Measurements from ENCODE around the gene CEP41. TPM values are rescaled to one million over a fixed set of nuclear protein-coding genes. Genes with fewer than 3 reads are reported as not detected.

The CEP41 gene
- total RNA-seq, 1 donor from 2014 or later, result 34.7 TPM

DNA sequence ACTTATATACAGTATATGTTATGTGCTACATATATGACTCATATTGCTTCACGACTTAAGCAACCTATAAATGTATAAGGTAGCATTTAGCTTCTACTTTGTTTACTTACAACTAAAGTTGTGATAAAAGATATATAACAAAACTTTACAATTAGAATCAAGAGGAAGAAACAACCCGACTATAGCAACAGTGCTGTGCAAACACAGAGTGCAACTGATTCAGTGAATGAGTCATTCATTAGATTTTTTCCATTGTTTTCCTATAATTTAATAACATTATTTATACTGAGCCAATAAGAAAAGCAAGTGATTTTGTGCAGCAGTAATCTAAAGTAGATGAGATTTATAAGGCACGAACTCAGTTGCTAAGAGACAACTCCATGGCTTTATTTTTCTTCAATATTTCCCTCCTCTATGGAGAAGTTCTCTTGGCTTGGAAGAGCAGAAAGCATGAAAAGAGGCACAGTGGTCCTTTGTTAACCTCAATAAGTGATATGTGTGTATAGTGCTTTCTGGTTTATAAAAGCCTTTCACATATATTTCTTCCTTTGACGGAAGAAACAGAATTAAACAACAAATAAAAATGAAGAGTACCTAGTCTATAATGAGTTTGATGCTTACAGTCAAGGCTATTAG, 19.8 kb downstream of the CEP41 start:
- TF ChIP-seq, protein P1, sequence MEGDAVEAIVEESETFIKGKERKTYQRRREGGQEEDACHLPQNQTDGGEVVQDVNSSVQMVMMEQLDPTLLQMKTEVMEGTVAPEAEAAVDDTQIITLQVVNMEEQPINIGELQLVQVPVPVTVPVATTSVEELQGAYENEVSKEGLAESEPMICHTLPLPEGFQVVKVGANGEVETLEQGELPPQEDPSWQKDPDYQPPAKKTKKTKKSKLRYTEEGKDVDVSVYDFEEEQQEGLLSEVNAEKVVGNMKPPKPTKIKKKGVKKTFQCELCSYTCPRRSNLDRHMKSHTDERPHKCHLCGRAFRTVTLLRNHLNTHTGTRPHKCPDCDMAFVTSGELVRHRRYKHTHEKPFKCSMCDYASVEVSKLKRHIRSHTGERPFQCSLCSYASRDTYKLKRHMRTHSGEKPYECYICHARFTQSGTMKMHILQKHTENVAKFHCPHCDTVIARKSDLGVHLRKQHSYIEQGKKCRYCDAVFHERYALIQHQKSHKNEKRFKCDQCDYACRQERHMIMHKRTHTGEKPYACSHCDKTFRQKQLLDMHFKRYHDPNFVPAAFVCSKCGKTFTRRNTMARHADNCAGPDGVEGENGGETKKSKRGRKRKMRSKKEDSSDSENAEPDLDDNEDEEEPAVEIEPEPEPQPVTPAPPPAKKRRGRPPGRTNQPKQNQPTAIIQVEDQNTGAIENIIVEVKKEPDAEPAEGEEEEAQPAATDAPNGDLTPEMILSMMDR (IDR thresholded peaks at IDR 0.05; ENCODE audit: partially characterized antibody, unreplicated experiment), result no peak
- Mint-ChIP-seq H3K4me3 (ENCODE audit: unreplicated experiment) (no peak overlapping the region), H3K36me3 (ENCODE audit: unreplicated experiment) (no peaks in the 10 kb centered on the region), H3K27me3 (ENCODE audit: unreplicated experiment) (no peaks in the 10 kb centered on the region), H3K4me1 (ENCODE audit: low read depth, unreplicated experiment) (peaks cover 14% of the 10 kb centered on the region), H3K27ac (ENCODE audit: unreplicated experiment) (no peak overlapping the region), H3K9me3 (ENCODE audit: unreplicated experiment) (no peaks in the 10 kb centered on the region)
- no peak for DNase-seq

DNA sequence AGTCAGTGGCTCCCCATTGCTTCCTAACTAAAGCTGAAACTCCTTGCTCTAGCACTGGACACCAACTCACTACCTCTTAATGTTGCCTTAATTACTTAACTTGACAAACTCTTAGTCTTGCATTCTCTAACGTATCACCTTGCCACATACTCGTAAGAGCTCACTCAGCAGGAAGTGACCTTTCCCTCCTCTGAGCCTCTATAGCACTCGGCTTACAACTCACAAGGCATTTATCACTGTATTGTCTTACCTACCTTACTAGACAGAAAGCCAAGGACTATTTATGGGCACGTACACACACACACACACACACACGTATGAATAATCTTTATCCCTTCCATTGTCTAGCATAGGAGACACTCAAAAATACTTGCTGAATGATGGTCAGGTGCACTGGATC, 21.2 kb downstream of the CEP41 start:
- H3K9me3 Mint-ChIP-seq (ENCODE audit: unreplicated experiment), result no peaks in the 10 kb centered on the region
- TF ChIP-seq, protein P1 (IDR thresholded peaks at IDR 0.05; ENCODE audit: partially characterized antibody, unreplicated experiment), result no peak
- H3K36me3 Mint-ChIP-seq (ENCODE audit: unreplicated experiment), result no peaks in the 10 kb centered on the region
- no peak overlapping the region for H3K27ac Mint-ChIP-seq (ENCODE audit: unreplicated experiment)
- H3K27me3 Mint-ChIP-seq (ENCODE audit: unreplicated experiment), result no peaks in the 10 kb centered on the region
- H3K4me1 Mint-ChIP-seq (ENCODE audit: low read depth, unreplicated experiment), result peaks cover 14% of the 10 kb centered on the region
- H3K4me3 Mint-ChIP-seq (ENCODE audit: unreplicated experiment), result no peak overlapping the region
- DNase-seq, result no peak

DNA sequence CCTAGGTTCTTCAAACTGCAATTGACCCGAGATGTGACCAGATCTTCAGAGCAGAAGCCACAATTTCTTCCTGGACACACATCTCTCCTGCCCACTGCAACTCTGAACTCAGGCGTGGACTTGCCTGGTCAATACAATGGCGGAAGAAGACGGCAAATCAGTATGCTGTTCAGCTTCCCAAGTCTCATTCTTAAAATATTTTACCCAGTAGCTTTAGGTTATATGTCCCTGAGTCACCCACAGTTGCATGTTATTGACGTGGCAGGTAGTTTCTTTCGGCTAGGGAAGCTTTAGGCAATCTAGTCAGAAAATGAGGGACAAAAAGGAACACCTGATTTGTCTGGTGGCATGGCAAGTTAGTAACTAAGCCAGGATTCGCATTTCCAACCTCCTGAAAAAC, 22.5 kb downstream of the CEP41 start:
- H3K27me3 Mint-ChIP-seq (ENCODE audit: unreplicated experiment), result no peaks in the 10 kb centered on the region
- no peak overlapping the region for H3K4me3 Mint-ChIP-seq (ENCODE audit: unreplicated experiment)
- peaks cover 10% of the 10 kb centered on the region for H3K4me1 Mint-ChIP-seq (ENCODE audit: low read depth, unreplicated experiment)
- no peaks in the 10 kb centered on the region for H3K36me3 Mint-ChIP-seq (ENCODE audit: unreplicated experiment)
- TF ChIP-seq, protein P1 (IDR thresholded peaks at IDR 0.05; ENCODE audit: partially characterized antibody, unreplicated experiment), result no peak
- H3K27ac Mint-ChIP-seq (ENCODE audit: unreplicated experiment), result no peak overlapping the region
- no peak for DNase-seq
- no peaks in the 10 kb centered on the region for H3K9me3 Mint-ChIP-seq (ENCODE audit: unreplicated experiment)

DNA sequence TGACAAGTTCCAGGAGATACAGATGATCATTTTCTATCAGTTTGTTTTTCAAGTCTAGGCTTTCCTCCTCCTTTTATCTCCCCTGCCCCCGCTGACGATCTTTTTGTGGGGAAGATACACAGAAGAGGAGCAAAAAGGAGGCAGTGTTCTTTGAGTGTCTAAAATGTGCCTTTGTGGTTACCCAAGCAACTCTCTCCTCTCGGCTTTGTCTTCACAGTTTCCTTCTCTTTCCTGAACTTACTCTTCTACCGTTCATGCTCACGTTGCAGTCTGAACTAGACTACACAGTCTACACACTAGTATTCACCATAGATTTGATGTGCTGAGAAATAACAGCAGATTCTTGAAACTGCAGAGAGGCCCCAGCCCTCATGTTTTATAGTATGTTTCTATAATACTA, 23.6 kb downstream of the CEP41 start:
- Mint-ChIP-seq H3K4me1 (ENCODE audit: low read depth, unreplicated experiment) (peaks cover 10% of the 10 kb centered on the region), H3K9me3 (ENCODE audit: unreplicated experiment) (no peaks in the 10 kb centered on the region), H3K36me3 (ENCODE audit: unreplicated experiment) (no peaks in the 10 kb centered on the region), H3K4me3 (ENCODE audit: unreplicated experiment) (no peak overlapping the region), H3K27me3 (ENCODE audit: unreplicated experiment) (no peaks in the 10 kb centered on the region), H3K27ac (ENCODE audit: unreplicated experiment) (no peak overlapping the region)
- TF ChIP-seq, protein P1 (IDR thresholded peaks at IDR 0.05; ENCODE audit: partially characterized antibody, unreplicated experiment), result no peak
- no peak for DNase-seq

DNA sequence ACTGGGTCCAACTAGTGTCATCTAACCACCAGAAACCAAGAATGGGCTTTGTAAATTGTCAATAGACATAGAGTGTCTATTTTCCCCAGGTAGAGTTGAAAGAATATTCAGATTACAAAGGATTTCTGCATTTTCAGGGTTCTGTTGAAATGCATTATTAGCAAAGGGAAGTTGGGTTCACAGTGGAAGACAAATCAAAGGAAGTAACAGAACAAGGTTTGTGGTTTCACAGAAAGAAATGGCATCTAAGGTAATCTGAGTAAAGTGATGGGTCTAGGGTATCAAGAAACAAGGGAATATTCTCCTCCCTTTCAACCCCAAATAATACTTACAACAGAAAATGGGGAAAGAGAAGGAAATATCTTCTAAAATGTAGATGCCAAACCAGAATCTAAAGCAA, 25.8 kb downstream of the CEP41 start:
- no peak for DNase-seq
- Mint-ChIP-seq H3K36me3 (ENCODE audit: unreplicated experiment) (no peaks in the 10 kb centered on the region), H3K4me1 (ENCODE audit: low read depth, unreplicated experiment) (peaks cover 5% of the 10 kb centered on the region), H3K27ac (ENCODE audit: unreplicated experiment) (no peak overlapping the region), H3K9me3 (ENCODE audit: unreplicated experiment) (no peaks in the 10 kb centered on the region), H3K27me3 (ENCODE audit: unreplicated experiment) (no peaks in the 10 kb centered on the region), H3K4me3 (ENCODE audit: unreplicated experiment) (no peak overlapping the region)
- TF ChIP-seq, protein P1 (IDR thresholded peaks at IDR 0.05; ENCODE audit: partially characterized antibody, unreplicated experiment), result no peak
